Esophagus squamous epithelium (tissue), 4 donors: Measurements from ENCODE around the gene C15orf40.

Experiments used
- CTCF ChIP-seq, 6 experiments: fragments of 450-650 bp in 4 of 6; fragments of 200-600 bp in 2 of 6; sonication (generic) in 2 of 6; IDR thresholded peaks; one replicate each; pipeline ENCODE4 v1.5.1; 2016 to 2019; ENCODE audit warnings: antibody characterized with exemption in 6 of 6, mild to moderate bottlenecking in 4 of 6, moderate library complexity in 4 of 6
- POLR2A ChIP-seq, 4 donors: fragments of 450-650 bp; IDR thresholded peaks; one replicate each; pipeline ENCODE4 v1.6.1; 2017; ENCODE audit warnings: antibody characterized with exemption in 4 of 4, mild to moderate bottlenecking in 4 of 4, moderate library complexity in 3 of 4

DNA sequence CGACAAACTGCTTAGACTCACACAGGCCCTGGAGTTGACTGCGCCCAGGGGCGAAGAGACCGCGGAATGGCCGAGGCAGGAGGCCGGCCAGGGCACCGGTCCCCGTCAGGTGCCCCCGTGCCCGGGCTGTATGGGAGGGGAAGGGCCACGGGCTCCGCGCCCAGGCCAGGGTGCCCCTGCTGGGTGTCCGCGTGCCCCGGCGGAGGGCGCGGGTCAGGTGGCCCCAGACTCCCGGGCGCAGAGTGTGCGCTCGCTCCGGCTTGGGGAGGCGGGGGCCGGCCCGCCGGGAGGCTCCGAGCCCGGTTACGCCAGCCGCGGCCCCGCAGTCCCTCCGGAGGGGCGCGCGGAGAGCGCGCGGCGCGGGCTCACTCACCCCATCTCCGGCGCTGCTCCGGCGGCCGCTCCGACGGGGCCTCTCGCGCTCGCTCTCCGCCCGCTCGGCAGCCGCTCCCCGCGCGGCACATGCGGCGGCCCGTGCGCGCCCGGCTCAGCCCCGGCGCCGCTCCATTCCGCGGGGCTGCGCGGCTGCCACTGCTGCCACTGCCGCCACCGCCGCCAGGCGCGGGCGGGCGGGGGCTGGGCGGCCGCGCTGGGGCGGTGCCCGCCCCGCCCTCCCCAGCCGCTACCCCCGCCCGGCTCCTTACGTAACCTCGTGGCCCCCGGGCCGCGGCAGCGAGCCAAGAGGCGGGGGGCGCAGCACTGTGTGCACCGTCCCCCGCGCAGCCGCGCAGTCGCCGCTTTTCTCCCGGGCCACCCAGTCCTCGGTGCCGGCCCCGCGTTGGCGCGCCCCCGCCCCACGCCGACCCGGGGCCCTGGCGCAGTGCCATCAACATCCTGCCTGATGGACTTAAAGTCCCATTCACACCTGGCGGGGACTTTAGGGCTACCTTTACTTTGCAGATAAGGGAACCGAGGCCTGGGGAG lies 59.0 kb downstream of the C15orf40 start, which contains the start of gene HOMER2:
- peak in 2 of 6 experiments; percentile 5 to 20 for TF ChIP-seq CTCF (IDR thresholded peaks at IDR 0.05)
- TF ChIP-seq POLR2A (IDR thresholded peaks at IDR 0.05) = no peak
